ENCODE data around the gene TOMM40. TPM values are rescaled to one million over a fixed set of nuclear protein-coding genes. Genes with fewer than 3 reads are reported as not detected.

TOMM40 gene
- total and polyA plus RNA-seq, 9 of the 15 experiments (the other 6 are each of a cell fraction or from before 2014, with no cell fraction given): 0.89 to 290 (median 160) TPM

DNA sequence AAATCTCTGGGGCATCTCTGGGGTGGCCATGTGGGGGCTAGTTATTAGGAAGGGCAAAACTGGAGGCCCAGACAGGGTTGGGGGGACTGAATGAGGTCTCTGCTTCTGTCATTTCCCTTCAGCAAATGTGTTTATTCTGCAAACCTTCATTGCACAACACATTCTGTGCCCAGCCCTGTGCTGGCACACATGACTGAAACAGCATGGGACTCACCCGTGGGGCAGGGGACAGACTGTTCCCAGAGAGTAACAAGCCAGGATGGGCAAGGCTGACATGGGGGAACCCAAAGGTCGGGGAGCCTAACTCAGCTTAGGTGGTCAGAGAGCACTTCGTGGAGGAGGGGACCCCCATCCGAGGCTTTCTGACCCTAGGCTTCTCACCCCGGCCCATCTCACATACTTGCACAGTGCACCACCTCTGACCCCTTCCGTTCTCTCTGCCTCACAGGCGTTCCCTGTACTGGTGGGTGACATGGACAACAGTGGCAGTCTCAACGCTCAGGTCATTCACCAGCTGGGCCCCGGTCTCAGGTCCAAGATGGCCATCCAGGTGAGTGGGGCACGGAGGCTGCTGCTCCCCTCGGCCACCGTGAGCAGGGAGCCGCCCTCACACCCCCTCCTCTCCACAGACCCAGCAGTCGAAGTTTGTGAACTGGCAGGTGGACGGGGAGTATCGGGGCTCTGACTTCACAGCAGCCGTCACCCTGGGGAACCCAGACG, 2.4 kb downstream of the TOMM40 start (continued):
- TF ChIP-seq, protein P1, sequence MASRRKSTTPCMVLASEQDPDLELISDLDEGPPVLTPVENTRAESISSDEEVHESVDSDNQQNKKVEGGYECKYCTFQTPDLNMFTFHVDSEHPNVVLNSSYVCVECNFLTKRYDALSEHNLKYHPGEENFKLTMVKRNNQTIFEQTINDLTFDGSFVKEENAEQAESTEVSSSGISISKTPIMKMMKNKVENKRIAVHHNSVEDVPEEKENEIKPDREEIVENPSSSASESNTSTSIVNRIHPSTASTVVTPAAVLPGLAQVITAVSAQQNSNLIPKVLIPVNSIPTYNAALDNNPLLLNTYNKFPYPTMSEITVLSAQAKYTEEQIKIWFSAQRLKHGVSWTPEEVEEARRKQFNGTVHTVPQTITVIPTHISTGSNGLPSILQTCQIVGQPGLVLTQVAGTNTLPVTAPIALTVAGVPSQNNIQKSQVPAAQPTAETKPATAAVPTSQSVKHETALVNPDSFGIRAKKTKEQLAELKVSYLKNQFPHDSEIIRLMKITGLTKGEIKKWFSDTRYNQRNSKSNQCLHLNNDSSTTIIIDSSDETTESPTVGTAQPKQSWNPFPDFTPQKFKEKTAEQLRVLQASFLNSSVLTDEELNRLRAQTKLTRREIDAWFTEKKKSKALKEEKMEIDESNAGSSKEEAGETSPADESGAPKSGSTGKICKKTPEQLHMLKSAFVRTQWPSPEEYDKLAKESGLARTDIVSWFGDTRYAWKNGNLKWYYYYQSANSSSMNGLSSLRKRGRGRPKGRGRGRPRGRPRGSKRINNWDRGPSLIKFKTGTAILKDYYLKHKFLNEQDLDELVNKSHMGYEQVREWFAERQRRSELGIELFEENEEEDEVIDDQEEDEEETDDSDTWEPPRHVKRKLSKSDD (conservative IDR thresholded peaks at IDR 0.05; ENCODE audit: low read length): no peak
- TF ChIP-seq YY1 (IDR thresholded peaks at IDR 0.05; ENCODE audit: borderline replicate concordance in 1 of 3, control insufficient read depth in 1 of 3, extremely low read depth in 1 of 3, insufficient read depth in 3 of 3, insufficient read length in 1 of 3, insufficient replicate concordance in 2 of 3, low read depth in 1 of 3, low read length in 2 of 3): no peak
- TF ChIP-seq FOXJ3 (CRISPR knock-in tag; IDR thresholded peaks at IDR 0.05): no peak
- TF ChIP-seq EGR1 (conservative IDR thresholded peaks at IDR 0.05): no peak
- no peak for TF ChIP-seq NR3C1 (CRISPR knock-in tag; IDR thresholded peaks at IDR 0.05)
- no peak for TF ChIP-seq ZSCAN32 (CRISPR knock-in tag; IDR thresholded peaks at IDR 0.05)
- TF ChIP-seq CC2D1A (IDR thresholded peaks at IDR 0.05): no peak
- 0 out of 2 replicates have a peak, but pooled peaks have one; percentile 49 for TF ChIP-seq FOXK1 (CRISPR knock-in tag; IDR thresholded peaks at IDR 0.05; ENCODE audit: borderline replicate concordance)
- peak; percentile 60; the same call in 1 of the 2 replicates for TF ChIP-seq POLR2G (IDR thresholded peaks at IDR 0.05; ENCODE audit: low read depth, low read length)
- TF ChIP-seq, protein P2, sequence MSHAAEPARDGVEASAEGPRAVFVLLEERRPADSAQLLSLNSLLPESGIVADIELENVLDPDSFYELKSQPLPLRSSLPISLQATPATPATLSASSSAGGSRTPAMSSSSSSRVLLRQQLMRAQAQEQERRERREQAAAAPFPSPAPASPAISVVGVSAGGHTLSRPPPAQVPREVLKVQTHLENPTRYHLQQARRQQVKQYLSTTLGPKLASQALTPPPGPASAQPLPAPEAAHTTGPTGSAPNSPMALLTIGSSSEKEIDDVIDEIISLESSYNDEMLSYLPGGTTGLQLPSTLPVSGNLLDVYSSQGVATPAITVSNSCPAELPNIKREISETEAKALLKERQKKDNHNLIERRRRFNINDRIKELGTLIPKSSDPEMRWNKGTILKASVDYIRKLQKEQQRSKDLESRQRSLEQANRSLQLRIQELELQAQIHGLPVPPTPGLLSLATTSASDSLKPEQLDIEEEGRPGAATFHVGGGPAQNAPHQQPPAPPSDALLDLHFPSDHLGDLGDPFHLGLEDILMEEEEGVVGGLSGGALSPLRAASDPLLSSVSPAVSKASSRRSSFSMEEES (CRISPR knock-in tag; IDR thresholded peaks at IDR 0.05): no peak
- TF ChIP-seq, protein P3, sequence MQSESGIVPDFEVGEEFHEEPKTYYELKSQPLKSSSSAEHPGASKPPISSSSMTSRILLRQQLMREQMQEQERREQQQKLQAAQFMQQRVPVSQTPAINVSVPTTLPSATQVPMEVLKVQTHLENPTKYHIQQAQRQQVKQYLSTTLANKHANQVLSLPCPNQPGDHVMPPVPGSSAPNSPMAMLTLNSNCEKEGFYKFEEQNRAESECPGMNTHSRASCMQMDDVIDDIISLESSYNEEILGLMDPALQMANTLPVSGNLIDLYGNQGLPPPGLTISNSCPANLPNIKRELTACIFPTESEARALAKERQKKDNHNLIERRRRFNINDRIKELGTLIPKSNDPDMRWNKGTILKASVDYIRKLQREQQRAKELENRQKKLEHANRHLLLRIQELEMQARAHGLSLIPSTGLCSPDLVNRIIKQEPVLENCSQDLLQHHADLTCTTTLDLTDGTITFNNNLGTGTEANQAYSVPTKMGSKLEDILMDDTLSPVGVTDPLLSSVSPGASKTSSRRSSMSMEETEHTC (IDR thresholded peaks at IDR 0.05): no peak
- TF ChIP-seq ZNF444 (CRISPR knock-in tag; IDR thresholded peaks at IDR 0.05): no peak
- TF ChIP-seq, protein P4, sequence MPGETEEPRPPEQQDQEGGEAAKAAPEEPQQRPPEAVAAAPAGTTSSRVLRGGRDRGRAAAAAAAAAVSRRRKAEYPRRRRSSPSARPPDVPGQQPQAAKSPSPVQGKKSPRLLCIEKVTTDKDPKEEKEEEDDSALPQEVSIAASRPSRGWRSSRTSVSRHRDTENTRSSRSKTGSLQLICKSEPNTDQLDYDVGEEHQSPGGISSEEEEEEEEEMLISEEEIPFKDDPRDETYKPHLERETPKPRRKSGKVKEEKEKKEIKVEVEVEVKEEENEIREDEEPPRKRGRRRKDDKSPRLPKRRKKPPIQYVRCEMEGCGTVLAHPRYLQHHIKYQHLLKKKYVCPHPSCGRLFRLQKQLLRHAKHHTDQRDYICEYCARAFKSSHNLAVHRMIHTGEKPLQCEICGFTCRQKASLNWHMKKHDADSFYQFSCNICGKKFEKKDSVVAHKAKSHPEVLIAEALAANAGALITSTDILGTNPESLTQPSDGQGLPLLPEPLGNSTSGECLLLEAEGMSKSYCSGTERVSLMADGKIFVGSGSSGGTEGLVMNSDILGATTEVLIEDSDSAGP (CRISPR knock-in tag; IDR thresholded peaks at IDR 0.05): no peak
- no peak for TF ChIP-seq RBM17 (IDR thresholded peaks at IDR 0.05; ENCODE audit: borderline replicate concordance, low read depth, low read length)
- no peak for TF ChIP-seq DMBX1 (CRISPR knock-in tag; IDR thresholded peaks at IDR 0.05; ENCODE audit: borderline replicate concordance)
- TF ChIP-seq NR4A1 (CRISPR knock-in tag; IDR thresholded peaks at IDR 0.05): no peak
- TF ChIP-seq NR4A1 (tag; IDR thresholded peaks at IDR 0.05): no peak
- no peak for TF ChIP-seq ZNF551 (CRISPR knock-in tag; IDR thresholded peaks at IDR 0.05)
- TF ChIP-seq E2F3 (CRISPR knock-in tag; IDR thresholded peaks at IDR 0.05): no peak
- no peak for TF ChIP-seq ZNF239 (CRISPR knock-in tag; IDR thresholded peaks at IDR 0.05)

Data from K562 (cell line).